Activated CD8-positive, alpha-beta memory T cell treated with anti-CD3 and anti-CD28 coated beads, Interleukin-2, amount 50 U/mL, for 24 hours (primary cell): ENCODE results near the gene EEPD1.

Experiments used
- DNase-seq: peaks from one replicate; pipeline ENCODE4 v3.0.0-alpha.2; 2020; ENCODE audit errors: extremely low read depth

Gene EEPD1

GRCh38 chr7:36279200-36279925, 126.3 kb downstream of the EEPD1 start:
- DNase-seq: no peak

GRCh38 chr7:36279926-36280315, 126.9 kb downstream of the EEPD1 start:
- DNase-seq: no peak

DNA sequence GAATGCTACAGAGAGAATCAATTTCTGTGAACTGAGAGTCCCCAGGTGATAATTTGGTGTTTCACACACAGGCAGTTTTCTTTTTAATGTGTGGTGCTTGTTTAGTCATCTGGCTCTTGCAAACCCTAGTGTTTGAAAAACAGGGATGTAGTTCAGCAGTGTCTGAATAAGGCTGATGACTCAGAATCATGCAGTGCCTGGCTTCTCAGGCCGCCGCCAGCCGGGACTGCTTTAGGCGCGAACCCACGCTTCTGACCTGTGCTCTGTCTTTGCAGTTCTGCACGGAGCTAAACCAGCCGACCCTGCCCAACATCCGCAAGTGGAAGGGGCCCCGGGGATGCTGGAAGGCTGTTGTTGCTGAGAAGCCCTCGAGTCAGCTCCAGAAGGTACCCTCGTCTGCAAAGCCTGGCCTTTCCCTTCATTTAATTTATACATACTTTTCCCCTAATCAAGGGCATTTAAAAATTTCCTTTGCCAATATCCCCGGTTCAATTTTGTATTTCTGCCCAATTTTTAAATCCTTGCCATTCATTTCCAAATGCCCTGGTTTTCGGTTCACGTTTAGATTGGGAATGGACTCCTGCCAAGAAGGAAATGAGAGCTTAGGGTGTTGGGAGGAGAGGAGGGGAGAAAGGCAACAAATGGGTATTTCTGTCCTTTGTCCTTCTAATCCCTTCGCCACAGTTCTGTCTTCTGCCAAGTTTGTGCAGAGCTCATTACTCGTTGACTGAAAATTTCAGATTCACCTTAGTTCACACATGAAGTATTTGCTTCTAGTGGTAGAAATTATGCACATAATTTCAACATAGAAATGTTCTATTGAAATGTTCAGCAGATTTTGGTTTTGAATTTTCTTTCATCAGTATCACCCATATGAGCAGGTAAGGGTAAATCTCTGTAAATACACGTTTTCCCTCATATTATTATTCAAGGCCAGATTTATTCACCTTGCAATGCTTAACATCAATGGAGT, 128.1 kb downstream of the EEPD1 start:
- no peak for DNase-seq

GRCh38 chr7:36281945-36282717, 129.1 kb downstream of the EEPD1 start:
- DNase-seq: no peak

DNA sequence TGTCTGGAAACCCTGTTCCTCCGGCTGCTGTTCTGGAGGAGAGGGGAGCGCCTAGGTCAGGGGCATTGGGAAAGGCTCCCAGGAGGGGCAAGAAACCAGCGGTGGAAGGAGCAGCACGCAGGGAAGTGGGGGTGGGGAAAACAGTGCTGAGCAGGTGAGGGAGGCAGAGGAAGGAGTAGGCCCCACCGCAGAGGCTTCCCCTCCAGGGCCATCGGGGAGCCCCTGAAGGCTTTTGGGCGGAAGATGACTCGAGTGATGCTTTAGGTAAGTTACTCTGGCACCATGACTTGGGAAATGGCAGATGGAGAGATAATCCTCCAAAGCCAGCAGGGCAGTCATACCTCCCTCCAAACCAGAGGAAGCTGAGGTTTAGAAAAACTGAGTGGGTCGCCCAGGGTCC, 130.1 kb downstream of the EEPD1 start:
- DNase-seq: no peak

- DNase-seq: no peak
Measured at GRCh38 chr7:36283711-36284130, 130.7 kb downstream of the EEPD1 start.

- DNase-seq: no peak
Measured at GRCh38 chr7:36284456-36285090, 131.5 kb downstream of the EEPD1 start.

DNA sequence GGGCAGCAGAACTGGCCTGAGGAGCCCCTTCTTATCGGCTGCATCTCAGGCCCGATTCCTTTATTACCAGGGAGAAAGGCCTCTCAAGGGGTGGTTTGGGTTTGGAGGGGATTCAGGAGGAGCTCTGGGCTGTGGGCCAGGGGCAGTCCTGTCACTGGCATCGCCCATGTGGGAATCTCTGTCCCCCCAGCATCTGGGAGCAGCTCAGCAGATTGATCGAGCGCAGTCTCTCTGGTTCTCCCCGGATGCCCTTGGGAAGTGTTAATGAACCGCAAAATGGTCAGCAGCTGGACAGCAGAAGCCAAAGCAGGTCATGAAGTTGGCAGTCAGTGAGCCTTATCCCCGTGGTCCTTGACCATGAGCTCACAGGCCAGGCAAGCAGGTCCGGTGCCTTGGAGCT, 132.2 kb downstream of the EEPD1 start:
- no peak for DNase-seq

- peak; percentile 8 for DNase-seq
Measured at GRCh38 chr7:36286226-36286625, 133.2 kb downstream of the EEPD1 start.

DNA sequence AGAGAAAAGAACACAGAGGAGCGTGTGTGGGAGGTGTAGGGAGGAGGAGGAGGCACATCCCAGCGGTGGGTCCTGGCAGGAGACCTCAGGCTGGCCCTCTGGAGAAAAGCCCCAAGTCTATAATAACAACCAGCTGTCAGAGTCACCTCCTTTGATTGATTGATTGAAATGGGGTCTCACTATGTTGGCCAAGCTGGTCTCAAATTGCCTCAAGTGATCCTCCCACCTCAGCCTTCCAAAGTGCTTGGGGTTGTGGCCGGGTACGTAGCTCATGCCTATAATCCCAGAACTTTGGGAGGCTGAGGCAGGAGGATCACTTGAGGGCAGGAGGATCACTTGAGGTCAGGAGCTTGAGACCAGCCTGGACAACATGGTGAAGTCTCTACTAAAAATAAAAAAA, 133.6 kb downstream of the EEPD1 start:
- DNase-seq: no peak

DNA sequence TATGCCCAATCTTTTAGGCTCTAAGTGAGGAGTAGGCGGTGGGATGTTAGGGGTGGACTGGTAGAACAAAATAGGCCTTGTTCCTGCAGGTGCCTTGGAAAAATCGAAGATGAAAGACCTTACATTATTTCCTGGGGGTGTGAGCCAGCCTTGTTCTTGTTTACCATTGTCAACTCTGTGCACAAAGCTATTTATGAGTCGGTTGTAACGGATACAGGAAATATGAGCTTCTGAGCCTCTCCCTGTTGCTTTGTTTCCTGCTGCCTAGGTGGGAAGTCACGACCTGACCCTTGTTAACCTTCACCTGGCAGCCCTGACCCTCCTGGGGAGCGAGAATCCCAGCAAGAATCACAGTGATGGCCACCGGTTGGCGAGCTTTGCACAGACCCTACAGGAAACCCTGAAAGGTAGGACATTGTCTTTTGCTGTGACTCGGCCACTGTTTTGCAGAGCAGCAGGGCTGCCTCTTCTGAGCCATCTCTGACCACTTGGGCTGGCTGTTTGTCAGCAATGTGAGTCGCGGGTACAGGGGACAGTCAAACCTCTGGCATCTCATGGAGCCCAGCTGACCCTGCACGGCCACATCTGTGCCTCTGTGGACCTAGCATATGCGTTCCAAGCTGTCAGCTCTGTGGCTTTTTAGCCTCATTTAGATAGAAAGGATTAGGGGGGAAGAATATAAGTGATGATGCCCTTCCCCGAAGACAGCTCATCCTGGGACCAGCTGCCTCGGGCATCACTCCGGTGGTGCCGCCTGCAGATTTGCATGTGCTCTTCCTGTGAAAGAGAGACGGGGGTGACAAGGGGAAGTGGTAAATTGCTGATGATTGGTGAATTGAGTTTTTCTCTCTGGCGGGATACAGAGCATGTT, 134.6 kb downstream of the EEPD1 start:
- peak; percentile 24 for DNase-seq

GRCh38 chr7:36288501-36288900, 135.4 kb downstream of the EEPD1 start:
- no peak for DNase-seq

DNA sequence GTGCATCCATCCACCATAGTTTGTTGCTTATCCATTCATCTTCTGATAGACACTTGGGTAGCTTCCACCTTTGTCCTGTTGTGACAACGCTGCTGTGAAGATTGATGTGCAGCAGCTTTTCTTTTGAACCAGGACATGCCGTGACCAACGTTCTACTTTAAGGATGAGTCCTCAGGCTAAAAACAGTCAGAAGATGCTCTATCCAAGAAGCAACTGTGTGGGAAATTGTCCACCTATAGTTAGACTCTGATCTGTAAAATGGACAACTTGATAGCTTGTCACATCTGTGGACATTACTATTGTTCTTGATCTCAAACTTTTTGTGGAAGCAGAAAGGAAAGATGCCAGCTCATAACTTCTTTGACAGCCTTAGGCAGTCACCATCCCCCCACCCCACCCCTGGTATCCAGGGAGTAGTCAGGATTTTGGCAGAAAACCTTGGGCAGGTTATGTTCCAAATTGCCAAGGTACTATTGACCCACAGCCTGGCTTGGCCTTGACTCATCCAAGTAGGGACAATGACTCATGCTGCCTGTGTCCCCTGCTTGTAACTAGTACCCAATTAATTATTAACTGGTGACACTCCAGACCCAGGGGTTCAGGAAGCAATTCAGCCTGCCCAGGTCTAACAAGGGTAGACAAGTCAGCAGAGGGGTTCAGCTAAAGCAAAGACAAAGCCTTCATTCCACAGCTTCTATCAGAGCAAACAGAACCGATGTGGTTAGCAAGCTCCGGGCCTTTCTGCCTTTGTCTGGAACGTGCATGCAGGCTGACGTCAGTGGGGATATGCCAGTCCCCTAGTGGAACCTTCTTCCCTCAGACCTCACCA, 137.0 kb downstream of the EEPD1 start:
- no peak for DNase-seq

DNA sequence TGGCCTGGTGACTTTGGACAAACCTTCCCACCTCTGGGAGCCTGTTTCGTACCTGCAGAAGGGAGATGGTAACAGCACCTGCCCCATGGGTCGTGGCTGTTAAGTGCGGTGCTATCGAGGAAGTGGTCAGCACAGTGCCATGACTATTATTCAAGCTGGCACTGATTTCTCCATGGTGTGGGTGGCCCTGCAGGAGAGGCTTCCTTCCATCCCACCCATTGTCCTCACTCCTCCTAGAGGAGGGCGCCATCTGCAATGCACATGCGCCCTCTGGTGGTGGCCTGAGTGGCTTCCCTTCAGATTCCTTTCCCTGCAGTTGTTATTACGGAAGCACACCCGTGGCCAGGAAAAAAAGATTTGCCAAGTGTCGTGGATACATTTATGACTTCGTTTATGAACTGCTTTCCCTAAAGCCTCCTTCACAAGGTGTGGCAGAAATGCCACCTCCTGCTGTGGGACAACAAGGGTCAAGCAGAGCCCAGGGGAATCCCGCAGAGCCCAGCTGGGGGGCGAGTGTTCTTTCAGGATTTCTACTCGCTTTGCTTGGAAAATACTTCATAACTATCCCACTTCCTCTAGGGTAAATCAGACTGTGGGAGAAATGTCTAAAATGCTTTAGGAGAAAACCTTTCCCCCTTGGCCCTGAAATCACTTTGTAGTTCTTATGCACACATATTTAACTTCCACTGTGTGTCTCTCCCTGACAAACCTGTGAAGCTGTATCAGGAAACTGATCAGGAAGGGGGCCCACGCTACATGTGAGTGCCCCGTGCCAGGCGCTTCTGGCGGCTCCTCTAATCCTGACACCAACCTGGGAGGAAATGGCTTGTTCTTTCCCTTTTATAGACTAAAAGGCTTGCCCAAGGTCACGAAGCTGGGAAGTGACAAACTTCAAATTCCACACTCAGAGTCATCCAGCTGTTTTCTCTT, 138.6 kb downstream of the EEPD1 start:
- DNase-seq: peak; percentile 36

GRCh38 chr7:36295090-36295489, 142.0 kb downstream of the EEPD1 start:
- no peak for DNase-seq

- no peak for DNase-seq
Measured at GRCh38 chr7:36296284-36296683, 143.2 kb downstream of the EEPD1 start.

- no peak for DNase-seq
Measured at GRCh38 chr7:36297364-36298009, 144.4 kb downstream of the EEPD1 start.

DNA sequence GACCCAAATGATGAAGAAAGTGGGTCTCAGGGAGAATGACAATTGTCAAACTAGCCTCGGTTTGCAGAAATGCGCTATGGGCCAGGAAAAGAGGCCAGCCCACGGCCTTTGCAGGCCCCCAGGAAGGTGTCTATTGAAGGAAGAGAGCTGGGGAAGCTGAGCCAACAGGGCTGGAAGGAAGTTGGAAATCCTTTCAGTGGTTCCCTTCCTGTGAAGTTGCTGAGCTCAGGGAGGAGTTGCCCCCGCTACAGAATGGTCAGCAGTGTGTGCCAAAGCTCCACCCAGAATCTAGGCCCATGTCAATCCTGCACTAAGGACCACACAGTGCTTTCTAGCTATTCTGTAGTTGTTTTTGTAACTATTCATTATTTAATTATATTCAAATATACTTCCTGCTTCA, 145.1 kb downstream of the EEPD1 start:
- no peak for DNase-seq
